GM19043 (cell line): ENCODE results near the gene UBE2D3.
"Not testable (repeated sequence)": the region's sequence is repeated elsewhere in the genome, so short reads cannot be mapped to it uniquely, and the experiment has no call there.

ENCODE experiments used
- ATAC-seq: cut with Tn5 transposase; IDR thresholded peaks from one replicate; pipeline ENCODE4 v1.9.1; 2021; ENCODE audit warnings: low read depth; ENCODE audit not compliant: unreplicated experiment

The UBE2D3 gene

DNA sequence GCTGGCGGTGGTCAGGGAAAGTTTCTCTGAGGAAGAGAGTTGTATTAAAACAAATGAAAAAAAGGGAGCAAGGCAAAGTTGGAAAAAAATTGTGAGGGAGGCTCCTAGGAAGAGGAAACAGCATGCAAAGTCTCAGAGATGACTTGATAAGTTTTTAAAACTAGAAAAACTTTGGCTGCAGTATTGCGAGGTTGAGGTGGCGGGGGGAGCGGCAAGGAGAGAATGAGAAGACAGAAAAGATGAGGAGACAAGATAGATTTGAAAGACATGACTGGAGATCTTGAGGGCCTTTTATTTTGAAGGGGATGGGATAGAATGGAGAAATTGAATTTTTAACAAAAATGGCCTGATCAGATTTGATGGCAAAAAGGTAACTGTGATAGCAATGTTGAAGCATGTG is 4.8 kb upstream of the UBE2D3 start:
- ATAC-seq = no peak

DNA sequence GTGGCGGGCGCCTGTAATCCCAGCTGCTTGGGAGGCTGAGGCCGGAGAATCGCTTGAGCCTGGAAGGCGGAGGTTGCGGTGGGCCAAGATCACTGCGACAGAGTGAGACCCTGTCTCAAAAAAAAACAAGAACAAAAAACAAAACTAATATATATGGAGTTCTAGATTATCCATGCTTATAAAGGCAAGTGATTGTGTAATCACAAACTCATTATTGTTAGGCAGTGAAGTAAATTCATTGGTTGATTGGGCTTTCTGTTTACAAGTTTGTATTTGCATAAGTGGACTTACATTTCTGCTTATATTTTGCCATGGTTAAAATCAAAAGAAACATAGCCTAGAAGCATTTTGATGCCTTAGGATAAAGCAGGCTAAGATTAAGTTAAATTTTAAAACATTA is 2.5 kb upstream of the UBE2D3 start:
- ATAC-seq = no peak

DNA sequence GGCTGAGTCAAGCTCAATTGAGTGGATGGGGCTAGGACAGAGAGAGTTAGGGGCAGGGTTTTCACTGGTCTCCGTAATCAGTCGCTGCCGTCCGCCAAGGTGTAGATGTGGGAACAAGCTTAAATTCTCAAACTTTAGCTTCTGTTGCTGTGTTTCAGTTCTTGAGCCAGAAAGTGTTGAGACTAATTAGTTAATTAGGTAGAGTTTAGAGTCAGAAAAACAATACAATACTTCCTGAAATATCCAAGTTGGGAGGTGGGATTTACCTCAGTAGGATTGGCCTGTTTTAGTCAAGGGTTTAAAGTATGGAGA is 1.1 kb upstream of the UBE2D3 start:
- no peak for ATAC-seq

DNA sequence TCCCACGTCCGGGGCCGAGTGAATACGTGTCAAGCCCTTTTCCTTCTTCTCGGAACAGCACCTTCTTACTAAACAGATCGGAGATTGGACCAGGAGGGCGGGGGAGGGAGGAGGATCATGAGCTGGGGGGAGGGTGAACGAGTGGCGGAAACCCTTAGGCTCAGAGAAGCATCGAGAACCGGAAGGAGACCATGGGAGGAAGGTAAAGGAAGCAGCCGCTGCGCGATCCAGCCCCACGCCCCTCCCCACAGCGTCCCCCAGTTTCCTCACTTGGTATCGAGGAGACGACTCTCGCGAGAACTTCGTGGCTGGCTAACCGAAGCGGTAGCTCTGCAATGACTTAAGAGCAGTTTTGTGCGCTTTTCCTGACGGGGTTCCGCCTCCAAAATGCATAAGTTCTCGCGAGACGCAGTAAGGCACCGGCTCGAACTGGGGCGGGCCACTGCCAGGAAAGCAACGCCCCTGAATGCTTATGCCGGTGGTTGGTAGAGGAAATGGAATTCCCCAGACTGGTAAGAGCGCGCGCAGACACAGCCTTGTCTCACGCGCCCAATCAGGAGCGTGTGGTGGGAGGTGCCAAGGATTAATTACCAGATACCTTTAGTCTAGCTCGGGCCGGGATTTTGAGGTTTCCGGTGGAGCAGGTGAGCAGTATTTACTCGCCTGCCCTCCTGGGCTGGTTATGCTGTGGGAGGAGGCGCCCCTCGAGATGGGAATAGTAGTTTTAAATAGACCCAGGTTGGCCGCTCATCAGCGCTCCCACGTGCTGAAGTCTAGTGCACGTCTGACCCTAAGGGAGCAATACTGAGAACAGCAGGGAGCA is 534 bp upstream of the UBE2D3 start:
- peak; percentile 76 for ATAC-seq

DNA sequence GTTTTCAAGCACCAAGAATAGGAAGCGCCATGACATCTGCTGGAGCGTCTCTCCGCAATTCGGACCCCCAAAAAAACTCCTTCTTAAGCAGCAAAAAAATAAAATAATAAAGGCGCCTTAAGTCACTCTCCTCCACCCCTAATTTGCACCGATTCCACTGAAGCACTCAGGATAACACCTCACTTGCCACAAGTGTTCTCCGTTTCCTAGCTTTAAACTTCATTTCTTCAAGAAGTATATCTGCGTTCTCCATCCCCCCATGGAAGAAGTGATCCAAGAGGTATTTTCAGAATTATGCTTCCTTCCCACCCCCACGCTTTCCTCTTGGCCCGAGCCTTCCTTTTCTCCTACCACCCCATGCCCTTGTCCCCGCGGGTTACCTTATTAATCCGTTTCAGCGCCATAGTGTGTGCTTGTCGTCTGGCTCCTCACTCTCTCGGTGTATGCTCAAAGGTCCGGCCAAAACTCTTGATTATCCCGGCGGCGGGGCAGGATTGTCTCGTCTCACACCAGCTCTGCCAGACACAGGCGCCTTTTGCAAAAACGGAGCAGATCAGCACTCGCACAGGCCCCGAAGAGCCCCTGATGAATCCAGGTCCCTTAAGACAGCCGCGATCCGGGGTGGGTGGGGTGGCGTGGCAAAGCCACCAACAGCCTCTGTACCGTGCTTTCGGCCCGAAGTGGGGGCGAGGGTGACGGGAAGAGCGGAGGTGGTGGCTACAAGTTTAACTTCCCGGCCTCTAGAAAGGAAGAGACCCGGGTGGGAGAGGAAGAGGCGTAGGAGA is 1.1 kb downstream of the UBE2D3 start:
- ATAC-seq = no peak

DNA sequence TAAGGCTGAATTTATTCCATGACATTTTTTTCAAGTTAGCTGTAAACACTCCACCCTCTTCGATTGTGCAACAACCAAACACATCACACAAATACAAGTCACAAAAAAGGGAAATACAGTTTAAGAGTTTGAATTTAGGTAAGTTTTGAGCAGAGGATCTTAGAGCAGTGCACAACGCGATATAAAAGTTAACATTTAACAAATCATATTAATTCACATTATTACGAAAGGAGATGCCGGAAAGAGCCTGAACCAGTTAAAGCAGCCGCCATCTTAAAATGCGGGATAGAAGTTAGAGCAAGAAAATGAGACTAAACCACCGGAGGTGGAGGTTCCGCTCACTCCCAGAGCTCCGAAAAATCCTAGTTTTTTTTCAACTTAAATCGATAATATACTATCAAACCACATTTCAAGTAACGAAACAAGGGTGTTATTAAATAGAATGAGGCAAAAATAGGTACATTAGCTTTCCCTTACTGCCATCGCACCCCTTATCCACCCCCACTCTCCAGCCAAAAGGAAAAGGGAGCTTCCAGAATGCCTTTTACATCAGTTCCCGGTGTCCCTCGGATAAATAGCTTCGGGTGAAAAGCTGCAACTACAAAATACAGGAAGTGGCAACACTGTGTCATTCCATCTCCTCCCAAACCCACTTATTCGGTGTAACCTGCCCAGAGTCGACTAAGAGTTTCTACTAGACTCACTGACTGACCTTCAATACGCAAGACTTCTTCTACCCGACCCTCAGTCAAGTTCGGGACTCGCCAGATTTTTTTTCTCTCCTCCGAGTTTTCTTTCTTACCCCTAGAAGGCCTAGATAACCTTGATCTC is 1.9 kb downstream of the UBE2D3 start:
- ATAC-seq = no peak

DNA sequence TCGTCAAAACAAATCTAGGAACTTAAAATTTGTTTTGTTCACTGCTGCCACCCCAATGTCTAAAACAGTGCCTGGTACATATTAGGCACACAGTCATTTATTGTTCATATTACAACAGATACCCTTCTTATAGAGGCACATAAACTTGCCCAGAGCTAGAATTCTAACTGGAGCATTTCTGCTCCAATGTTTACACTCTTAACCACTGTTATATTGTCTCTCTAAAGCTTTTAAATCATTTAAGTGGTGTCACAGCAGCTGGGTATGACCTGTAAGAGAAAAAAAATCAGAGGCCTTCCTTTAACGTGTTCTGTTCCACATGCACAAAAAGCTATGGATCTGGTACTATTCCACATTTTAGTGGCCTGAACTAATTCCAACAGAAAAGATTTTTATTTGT is 3.0 kb downstream of the UBE2D3 start:
- no peak for ATAC-seq

DNA sequence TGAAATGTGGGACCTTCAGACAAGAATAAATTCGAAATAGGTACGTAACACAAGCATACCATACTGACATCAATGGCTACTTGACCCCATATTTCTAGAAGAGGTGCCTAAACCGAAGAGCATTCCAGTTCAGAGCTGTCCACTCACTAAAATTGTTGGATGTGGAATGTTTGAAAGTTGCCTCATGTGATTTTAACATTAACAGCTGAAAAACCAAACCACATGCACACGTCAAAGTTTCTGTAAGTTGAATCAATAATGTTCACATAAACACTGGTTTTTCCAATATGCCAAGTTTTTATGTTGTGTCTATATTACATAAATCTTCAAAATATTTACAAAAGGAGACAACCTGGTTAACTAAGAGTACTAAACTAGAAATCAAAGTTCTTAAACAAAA is 3.5 kb downstream of the UBE2D3 start:
- ATAC-seq = no peak

DNA sequence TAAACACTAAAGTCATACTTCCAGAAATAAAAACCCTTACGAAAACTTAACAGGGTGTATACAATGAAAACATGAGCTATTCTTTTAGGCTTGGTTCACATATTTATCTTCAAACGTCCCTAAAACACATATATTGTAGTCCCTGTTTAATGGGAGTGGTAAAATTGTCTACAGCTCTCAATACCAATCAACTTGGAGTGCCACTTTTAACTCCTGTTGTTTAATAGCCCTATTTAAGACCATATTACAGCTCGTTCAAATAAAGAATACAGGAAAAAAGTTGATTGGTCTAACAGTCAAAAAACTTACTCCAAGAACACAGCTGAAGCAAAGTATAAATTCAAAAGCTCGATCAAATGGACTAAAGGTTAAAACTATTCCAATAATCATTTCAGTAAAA is 3.9 kb downstream of the UBE2D3 start:
- ATAC-seq = no peak

DNA sequence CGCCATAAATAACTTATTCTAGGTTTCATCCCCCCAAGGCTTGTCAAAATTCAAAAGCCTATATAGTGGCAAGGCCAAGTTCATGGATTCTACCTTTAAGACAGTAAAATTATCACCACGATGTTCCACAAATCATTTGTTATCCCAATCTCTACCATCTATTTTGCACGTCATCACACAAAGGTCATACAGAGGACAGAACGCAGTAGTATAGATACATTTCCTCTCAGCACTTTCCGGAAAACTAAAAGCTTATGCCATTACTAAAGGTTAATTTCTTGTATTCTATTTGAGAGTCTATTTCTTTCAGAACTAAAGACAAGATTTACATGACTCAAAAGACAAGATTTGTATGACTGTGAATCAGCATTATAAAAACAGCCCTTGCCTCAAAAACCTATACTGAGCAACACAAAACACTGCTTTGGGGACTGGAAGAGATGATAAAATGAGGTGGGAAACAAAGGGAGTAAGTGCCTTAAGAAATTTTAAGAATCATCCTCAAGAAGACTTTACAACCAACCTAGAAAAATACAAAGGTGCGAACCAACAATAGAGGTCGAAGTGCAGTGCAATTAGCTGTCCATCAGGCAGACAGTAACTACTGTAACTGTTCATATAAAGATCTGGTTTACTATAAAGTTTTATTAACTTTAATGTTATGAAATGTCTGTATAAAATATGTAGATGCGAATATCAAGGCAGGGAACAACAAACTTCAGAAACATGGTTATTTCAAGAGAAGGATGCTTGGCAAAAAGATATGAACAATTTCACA is 7.6 kb downstream of the UBE2D3 start:
- ATAC-seq = no peak

DNA sequence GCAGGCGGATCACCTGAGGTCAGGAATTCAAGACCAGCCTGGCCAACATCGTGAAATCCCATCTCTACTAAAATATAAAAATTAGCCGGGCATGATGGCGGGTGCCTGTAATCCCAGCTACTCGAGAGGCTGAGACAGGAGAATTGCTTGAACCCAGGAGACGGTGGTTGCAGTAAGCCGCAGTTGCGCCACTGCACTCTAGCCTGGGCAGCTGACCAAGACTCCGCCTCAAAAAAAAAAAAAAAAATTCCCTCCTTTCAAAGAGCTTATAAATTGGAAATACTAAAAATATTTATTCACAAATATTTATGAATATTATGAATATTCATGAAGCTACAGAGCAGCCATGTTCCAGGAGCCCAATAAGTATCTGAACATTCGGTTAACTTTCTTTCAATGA is 8.3 kb downstream of the UBE2D3 start:
- not testable (repeated sequence) for ATAC-seq

DNA sequence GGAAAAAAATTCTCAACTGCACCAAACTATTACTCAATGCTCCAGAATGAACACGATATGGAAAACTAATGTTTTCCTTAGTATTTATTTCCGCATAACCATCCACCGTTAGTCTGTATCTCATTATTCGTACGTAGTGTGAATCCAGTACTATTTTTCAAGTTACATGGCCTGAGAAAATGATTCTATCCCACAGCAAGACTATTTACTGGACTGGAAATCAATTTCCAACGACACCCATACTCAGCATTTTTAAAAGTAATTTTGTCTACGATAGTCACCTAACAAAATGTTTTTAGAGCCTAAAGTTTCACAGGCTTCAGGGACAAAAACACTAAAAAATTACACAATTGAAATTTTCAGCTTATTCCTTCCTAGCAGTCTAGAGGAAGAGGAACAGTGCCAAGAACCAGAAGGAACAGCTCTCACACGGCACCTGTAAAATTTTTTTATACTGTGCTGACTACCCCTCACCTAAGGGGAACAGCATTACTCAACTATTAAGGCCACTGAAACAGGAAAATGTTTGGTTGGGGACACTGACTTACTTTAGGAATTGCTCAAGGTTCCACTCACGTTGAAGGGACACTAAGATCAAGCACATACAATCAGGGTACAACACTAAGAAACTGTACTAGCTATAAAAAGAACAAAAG is 9.6 kb downstream of the UBE2D3 start:
- no peak for ATAC-seq

DNA sequence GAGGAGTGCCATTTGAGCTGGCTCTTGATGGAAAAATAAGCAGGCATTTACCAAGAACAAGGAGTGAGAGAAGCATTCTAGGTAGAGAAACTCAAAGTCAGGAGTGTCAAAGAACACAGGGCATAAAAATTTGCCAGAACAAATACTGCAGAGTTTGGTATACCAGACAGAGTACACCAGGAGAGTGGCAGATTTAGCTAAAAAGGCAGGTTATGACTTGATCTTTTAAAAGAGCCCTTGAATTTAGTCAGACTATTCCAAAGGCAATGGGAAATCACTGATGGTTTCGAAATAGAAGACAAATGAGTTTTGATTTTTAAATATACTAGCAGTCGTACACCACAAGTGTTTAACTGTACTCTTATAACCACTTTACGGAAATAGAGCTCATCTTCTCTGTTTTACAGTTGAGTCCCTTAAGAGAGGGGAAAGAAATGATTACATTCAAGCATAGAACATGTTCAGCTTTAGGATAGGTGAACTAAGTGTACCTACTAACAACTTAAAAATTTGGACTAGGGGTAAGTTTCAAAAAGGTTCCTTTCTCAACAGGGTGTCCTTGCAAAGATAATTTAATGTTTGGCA is 10.2 kb downstream of the UBE2D3 start:
- ATAC-seq = no peak

DNA sequence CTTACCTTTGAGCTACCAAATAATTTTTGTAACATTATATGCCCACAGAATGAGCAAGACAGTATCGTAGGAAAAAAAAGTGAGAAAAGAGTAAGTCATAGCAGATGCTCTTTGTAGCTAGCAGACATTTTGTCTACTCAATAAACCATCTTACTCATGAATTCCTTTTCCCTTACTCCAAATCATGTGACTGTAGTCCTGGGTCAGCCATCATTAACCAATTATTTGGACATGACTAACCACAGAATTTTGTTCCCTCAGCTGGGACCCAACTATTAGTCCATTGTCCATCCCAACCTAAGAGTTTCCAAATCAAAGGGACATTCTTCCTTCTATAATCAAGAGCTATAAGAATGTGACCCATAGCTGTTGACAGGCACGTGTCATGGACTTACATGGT is 11.4 kb downstream of the UBE2D3 start:
- no peak for ATAC-seq

DNA sequence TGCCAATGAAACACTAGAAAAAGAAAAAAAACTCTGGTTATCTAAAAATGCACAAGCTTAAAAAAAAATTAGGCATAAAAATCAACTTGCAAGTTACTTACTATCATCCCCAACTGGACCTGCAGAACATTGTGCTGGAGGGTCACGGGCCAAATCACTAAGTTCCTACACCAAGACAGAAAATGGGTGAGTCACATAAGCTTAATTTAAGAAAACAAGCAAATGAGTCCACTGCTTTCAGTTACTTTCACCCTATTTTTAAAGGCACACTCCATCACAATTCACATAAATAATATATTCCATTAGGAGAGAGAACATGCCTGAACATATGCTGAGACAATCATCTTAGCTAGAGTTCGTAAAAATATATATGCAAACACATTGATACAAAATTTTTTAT is 17.7 kb downstream of the UBE2D3 start:
- no peak for ATAC-seq

DNA sequence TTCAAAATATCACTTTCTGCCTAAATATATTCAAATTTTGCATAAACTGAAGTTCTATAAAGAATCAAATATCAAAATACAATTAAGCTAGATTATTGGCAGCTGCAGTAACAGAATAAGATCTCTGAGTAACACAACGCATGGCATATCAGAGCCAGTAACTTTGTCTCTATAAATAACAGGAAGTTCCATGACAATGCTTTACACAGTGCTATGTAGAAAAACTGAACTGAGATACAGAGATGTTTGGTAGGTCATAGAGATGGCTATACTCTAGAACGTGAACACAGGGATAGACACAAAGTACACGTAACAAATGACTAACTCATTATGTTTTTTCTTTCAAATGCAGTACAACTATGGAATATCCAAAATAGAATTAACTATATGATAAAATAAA is 18.2 kb downstream of the UBE2D3 start:
- peak; percentile 78 for ATAC-seq

DNA sequence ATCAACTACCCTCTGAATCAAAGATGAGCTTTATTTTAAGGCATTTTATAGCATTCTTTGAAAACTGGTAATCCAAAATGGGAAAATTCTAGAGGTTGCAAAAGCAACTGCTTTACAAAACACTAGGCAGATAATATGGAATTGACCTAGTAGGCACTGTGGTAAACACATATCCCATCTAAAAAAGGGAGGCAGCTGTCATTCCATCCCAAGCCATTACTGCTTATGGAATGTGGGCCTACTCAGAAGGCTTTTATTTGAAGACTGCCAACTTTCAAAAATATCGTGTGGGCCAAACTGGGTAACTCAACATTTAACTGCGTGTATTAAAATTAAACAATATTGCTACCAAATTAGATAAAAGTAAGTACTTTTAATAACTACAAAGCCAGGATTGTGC is 19.3 kb downstream of the UBE2D3 start:
- no peak for ATAC-seq

DNA sequence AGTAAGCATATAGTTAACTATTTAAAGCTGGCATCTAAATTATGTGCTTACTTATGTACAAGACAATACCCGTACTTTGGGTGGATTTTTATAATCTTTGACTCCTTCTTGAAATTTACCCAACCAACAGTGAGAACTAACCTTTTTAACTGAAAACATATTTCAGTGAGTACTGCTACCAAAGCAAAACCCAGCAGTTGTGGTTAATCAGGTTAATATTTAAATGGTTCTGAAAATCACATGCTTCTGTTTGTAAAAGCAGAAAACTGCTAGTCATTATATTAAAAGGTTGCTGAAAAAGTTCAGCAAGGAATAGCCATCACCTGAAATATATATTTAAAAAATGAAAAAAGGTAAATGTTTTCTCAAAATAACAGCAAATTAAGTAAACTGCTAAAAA is 20.0 kb downstream of the UBE2D3 start:
- ATAC-seq = peak; percentile 57

DNA sequence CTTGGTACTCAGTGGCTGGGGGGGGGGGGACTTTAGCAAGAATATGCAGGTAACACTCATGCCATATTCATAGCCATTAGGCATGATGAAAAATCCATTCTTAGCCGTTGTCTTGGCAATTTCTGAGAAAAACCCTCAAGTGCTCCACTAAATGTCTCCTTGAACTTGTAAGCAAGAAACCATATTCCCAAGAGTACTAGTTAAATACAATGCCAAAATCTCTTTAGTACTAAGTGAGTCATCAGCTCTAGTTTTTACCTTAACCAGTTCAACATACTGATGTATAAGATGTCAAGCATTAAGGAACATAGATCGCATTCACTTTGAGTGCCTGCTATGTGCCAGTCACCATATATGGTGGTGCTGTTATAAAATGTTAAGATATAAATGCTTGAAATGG is 27.5 kb downstream of the UBE2D3 start:
- ATAC-seq = no peak

DNA sequence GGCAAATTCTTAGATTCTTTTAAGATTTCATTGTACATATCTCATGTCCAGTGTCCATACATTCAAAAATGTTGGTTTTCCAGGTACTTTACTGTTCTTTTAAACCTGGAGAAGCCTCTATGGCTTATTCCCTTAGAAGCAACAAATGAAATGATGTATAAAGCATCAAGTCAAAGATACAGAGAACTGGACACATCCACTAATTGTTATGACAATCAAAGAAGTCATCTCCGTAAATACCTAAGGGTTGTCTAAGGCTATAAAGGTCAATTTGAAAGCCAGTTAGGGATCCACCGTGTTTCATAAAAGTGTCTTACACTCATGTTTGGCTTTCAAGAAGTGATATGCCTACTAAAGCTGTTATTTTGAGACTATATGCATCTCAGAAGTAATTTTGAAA is 32.4 kb downstream of the UBE2D3 start:
- ATAC-seq = no peak
